ENCODE measurements around the gene CXCL11.

DNA sequence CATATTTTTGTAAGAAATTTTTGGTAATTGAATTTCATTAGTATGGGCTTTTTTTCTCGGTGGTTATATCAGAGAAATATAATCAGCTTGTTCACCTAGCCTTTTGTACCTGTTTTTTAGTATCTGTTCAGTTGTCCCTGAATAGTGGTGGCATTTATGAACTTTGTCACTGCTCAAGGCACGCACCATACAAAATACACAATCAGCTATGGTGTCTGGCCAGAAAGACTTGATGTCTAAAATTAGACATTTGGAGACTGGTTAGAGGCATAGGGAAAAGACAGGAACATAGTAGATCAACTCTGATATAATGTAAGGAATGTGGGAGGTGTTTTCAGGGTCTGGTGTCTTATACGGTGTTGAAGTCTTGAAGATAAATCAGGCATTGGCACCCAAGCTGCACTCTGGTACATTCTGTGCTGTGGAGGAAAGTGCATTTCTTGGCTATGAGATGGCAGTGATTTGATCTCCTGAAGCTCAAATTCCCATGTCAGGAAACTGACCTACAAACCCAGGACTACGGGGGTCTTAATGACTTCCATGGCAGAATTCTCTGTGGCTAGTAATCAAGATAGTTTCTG is 42.3 kb upstream of the CXCL11 start:
- TF ChIP-seq POLR2AphosphoS5 (IDR thresholded peaks at IDR 0.05; ENCODE audit: borderline replicate concordance, low read depth, low read length) = no peak
- TF ChIP-seq EZH2 (IDR thresholded peaks at IDR 0.05) = no peak

Data from SK-N-MC (cell line).